Activated CD8-positive, alpha-beta memory T cell treated with anti-CD3 and anti-CD28 coated beads for 48 hours (primary cell): ENCODE data around the gene NOTCH1.
"Not testable (repeated sequence)": the region's sequence is repeated elsewhere in the genome, so short reads cannot be mapped to it uniquely, and the experiment has no call there.

Experiments used
- DNase-seq, 3 experiments: peaks; one replicate each; pipeline ENCODE4 v3.0.0-alpha.2; 2020; ENCODE audit warnings: low read depth in 2 of 3, low spot score in 2 of 3

Gene NOTCH1

DNA sequence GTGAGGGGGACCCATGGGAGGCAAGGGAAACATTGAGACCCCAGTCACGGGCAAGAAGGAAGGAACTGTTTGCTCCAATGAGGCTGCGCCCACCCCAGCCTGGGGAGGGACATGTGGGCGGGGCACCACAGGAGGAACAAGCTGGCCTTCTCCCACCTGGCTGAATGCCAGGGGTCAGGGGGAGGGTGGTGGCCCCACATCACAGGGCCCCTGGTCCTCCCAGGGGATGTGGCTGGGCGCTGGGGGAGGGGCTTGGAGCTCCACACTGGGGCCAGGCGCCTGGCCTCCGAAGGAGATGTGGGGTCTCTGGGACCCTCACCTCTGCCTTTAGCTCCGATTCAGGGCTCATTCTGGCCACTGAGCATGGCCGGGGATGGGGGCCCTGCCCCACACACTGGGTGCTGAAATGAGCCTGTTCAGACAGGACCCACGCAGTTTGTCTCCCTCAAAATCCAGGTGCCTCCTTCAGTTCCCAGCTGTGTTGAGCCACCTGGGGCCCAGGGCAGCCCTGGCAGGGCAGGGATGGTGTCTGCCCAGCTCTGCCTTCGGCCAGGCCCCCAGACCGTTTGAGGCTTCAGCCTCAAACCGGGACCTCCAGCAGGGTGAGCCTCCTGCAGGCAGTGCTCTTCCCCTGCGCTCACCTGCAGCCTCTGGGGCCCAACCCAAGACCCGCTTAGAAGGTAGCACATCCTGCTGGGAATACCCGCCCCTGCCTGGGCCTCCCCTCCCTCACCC, 33.2 kb upstream of the NOTCH1 start:
- DNase-seq, result no peak

DNA sequence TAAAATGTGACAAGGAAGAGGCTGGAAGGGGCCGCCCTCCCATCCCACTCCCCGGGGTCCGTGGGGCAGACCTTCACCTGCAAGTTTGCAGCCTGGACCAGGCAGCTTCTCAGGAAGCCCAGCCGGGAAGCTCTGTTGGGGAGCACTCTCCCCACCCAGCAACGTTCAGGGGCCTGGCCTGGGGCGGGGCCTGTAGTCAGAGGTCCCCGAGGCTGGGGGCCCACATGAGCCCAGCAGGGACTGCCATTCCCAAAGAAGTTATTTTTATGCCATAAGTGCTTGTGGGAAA, 32.7 kb upstream of the NOTCH1 start:
- DNase-seq, result no peak

DNA sequence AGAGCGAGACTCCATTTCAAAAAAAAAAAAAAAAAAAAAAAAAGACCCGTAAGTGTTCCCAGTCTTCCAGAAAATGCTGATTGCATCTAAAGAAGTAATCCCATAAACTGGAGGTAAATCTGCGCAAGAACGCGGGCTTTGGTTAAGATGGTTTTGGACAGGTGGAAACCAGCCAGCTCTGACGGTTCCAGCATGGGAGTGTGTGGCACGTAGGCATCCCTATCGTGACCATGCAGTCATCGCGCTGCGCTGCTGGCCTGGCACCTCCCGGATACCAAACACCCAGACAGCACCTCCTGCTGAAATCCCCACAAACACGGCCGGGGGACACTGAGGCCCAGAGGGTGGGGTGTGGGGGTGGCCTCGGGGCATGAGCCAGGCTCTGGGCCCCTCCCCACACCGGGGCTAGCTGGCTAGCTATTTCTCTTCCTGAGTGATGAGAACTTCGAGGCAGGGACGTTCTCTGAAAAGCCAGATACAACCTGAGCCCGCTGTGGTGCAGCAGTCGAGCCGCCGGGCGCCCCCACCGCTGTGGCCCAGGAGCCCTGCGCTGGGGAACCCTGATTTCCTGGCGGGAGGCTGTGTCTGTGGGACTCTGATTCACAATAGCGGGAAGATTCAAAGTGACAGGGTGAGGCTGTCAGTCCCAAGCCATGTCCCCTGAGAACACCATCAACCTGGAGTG, 32.2 kb upstream of the NOTCH1 start:
- no peak for DNase-seq

DNA sequence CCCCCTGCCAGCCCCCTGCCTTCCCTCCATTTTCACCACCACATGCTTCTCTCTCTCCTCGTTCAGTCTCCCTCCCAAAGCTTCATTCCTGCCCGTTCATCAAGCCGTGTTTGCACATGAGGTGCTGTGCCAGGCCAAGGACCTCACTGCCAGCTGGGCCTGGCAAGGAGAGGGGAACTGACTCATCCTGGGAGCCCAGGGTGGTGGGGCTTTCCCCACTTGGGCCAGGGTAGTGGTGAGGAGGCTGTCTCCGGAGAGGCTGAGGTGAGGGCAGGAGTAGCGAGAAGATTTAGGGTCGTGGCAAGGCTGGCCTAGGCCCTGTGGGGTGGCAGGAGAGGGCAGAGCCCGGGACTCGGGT, 30.4 kb upstream of the NOTCH1 start:
- DNase-seq, result no peak

DNA sequence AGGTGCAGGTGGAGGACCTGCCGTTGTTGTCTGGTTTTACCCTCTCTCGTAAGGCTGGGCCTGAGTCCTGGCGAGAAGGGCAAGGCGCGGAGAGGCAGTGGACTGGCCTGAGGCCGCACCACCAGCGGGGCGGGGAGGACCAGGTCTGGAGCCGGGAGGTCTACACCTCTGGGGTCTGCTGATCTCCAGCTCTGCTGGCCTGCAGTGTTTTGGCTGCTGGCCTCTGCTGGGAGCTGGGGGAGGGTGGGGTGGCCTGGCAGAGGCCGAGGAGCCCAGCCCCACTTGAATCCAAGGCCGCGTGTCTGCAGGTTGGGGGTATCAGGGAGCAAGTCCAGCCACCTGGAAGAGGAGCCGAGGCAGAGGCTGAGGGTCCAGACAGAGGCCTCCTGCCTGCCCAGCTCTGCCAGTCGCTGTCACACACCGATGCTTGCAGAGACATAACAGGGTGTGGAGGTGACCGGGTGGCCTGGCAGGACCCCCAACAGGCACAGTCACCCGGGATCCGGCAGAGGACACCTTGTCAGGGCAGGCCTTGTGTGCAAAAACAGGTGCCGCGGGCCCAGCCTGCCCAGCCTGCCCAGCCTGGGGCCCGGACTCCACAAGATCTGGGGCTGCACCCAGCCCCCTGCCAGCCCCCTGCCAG, 29.9 kb upstream of the NOTCH1 start:
- DNase-seq, result no peak

DNA sequence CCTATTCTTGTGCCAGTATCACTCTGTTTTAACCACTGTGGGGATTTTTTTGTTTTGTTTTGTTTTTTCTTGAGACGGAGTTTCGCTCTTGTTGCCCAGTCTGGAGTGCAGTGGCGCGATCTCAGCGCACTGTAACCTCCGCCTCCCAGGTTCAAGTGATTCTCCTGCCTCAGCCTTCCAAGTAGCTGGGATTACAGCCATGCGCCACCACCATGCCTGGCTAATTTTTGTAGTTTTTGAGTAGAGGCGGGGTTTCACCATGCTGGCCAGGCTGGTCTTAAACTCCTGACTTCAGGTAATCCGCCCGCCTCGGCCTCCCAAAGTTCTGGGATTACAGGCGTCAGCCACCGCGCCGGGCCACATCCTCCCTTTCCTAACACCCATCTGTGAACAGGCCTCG, 28.8 kb upstream of the NOTCH1 start:
- not testable (repeated sequence) for DNase-seq

DNA sequence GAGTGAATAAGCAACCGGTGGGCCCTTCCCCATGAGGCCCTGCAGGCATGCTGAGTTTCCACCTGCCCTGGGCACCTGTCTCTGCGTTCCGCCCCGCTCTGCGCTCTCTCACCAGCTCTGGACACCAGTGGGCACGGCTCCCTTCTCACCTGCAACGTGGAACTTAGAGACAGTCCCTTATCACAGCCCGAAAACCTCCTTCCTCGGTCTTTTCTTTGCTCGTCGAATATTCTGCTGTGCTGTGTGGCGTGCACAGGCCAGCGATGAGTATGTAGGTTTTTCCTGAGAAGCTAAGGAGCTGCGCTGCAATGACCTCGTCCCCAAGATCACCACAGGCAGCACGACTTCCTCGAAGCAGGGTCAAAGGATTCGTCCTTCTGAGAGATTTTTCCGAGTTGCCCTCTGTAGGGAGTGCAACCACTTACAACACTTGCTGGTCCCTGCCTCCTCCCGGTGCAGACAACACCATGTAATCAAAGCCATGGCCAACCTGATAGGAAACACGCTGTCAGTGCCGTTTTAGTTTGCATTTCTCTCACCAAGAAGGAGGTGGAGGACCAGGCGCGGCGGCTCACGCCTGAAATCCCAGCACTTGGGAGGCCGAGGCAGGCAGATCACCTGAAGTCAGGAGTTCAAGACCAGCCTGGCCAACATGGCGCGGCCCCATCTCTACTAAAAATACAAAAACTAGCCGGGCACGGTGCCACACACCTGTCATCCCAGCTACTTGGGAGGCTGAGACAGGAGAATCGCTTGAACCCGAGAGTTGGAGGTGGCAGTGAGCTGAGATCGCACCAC, 27.2 kb upstream of the NOTCH1 start:
- DNase-seq, result no peak

DNA sequence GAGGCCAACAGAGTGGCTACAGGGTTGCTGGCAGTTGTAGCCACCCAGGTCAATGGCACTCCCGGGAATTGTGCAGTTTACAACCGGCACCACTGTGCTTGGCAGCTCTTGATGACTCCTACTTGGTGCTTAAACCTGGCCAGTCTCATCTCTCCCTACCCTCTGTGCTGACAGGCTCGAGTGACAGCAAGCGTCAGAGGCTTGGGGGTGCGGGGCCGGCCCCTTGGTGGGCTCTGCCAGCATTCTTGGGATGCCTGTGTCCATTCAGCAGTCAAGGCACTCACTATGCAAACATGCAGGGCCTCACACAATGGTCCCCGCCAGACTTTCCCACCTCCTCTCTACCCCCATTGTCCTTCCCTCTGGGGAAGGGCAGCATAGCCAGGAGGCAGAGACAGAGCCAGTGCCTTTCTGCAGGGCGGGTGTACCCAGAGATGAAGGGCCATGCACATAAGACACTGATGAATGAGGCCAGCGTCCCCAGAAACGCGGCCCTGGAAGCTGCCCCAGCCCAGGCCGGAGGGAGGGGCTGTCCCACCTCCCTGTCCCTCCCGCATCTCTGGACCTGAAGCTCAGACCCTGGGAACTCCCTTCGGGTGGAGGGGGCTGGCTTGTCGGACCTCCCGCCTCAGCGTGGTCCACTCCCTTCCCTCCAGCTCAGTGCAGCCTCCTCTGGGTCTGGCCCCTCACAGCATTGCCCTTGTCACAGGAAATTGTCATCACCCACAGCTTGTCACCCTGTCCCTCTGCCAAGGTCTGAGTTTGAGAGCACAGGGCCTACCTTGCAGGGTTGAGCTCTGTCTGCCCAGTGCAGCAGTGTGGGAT, 26.4 kb upstream of the NOTCH1 start:
- DNase-seq, result no peak

DNA sequence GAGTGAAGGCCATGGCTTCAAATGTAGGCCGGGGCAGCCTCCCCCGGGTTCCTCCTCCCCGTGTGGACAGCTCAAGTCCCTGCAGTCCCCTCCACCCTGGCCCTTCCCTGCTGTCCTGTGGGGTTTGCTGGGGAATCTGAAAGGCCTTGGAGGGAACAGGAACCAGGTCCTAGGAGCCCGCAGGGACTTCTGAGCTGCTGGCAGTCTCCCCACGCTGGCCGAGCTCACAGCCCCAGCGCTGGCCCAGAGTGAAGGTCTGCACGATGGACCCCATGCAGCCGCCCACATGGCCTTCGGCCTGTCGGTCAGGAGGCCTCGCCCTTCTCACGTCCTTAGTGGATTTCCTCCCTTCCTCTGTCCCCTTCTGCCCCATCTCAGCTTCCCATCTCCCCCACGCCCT, 25.7 kb upstream of the NOTCH1 start:
- DNase-seq, result no peak

DNA sequence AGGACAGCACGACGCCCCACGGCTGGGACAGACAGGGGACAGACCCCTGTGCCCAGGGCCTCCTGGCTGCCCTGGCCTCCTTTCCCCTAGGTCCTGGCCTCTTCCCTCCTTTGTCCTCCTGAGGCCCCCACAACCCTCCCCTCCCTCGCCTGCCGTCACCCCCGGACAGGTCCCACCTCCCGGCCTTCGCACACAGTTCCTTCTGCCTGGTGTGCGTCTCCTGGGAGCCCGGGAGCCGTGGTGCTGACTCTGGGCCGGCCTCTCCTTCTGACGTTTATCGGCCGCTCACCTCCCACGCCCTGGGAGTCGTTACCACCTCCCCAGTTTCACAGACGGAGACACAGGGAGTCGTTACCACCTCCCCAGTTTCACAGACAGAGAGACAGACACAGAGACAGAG, 25.1 kb upstream of the NOTCH1 start:
- DNase-seq, result no peak

DNA sequence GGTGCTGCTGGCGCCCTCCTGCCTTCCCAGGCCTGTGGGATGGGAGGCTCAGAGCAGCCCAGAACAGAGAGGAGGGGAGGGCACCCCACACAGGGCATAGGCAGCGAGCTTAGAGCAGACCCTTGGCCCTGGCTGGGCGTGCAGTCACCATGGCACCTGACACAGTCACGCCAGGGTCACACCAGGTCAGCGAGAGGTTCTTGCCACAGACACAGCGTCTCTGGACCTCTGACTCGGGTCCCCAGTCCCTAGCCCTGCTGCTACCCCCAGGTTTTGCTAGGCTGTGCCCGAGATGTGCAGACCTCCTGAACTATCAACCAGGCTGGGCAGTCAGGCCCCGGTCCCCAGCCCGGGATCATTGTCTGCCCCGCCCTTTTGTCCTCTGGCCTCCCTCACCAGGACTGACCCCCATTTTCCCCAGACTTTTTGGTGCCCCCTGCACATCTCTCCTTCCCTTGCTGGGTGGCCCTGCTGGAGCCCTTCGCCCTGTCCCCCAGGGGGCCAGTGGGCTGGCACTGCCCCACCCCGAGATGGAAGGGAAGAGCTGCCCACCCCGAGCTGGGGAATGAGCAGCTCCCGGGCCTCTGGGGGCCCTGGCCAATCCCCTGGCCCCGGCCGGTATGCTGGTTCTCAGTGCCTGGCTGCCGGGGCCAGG, 24.5 kb upstream of the NOTCH1 start:
- no peak for DNase-seq

DNA sequence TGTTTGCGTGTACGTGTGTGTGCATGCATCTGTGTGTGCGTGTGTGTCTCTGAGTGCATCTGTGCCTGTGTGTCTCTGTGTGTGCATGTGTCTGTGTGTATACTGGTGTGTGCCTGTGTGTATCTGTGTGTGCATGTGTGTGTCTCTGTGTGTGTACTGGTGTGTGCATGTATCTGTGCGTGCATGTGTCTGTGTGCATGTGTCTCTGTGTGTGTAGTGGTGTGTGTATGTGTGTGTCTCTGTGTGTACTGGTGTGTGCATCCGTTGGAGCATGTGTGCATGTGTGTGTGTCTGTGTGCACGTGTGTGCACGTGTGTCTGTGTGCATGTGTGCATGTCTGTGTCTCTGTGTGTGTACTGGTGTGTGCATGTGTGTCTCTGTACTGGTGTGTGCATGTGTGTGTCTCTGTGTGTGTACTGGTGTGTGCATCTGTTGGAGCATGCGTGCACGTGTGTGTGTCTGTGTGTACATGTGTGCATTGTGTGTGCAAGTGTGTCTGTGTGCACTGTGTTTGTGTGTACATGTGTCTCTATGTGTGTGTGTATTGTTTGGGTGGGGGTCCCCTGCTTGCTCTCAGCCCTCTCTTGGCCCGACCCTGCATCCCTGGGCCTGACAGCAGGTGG, 23.8 kb upstream of the NOTCH1 start:
- no peak for DNase-seq

DNA sequence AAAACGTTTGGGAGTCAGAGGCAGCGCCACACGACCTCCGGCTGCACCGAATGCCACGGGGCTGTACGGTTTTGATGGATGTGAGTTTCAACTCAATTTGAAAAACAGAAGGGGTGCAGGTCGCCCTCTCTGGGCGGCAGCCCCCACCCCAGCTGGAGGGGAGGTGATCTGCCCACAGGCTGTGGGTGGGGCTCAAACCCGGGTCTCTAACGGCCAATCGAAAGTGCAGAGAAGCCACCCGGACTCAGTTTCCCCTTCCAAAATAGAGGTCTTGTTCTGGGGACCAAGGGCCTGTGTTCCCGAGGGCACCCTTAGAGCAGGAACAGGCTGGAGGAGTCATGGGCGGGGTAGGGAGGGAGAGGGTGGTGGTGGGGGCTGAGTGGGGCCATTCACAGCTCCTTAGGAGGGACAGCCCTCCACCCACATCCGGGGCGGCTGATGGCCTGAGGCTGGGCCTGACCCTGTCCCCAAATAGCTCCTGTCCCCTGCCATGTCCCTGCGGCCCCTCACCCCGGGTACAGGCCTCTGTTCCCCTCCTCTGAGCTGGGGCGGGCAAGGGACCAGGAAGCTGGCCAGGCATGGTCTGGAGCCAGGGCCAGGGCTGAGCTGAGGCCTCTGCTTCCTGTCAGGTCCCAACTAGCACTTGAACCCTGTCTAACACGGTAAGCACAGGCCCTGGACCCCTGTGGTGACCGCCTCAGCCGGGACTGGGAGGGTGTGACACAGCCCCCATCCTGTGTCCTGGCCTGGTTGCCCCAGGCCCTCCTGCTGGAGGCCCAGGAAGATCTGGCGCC, 22.6 kb upstream of the NOTCH1 start:
- no peak for DNase-seq

DNA sequence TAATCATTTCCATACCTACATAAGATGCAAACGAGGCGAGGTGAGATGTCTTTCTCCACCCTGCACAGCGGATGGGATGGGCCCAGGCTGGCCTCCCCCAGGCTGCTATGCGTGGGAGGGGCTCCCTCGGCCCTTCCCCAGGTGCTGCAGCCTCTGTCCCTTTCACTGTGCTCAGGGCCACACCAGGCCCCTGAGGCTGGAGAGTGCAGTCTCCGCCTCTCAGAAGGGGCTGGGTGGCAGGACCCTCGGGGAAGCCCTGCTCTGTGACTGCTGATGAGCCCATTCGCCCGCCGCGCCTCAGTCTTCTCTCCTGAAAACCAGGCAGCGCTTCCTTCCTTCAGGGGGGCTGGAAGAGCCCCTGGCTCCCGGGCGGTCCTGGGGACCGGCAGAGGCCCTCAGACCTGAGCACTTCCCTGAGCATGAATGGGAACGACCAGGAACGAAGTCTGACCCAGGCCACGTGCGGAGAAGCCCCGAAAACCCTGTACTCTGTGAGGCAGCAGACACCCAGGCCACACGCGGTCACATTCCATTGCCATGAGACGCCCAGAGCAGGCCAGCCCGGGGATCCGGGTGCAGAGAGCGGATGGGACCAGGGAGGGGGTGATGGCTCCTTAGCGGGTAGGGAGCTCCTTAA, 21.9 kb upstream of the NOTCH1 start:
- DNase-seq, result no peak

DNA sequence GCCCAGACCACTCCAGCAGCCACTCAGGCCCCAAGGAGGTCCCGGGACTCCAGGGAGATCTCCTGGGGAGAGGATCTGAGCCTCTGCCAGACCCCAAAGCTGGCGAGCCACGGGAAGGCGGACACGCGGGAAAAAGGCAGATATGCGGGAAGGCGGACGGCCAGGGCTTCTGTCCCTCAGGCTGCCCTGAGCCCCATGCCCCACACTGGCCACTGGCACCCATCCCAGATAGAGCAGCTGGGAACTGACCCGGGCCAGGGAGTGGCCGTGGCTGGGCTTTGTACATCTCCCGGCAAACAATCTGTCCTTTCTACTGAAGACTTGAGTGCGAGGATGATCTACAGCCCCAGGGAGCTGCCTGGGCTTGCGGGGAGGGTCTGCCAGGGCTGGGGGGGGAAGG, 21.1 kb upstream of the NOTCH1 start:
- no peak for DNase-seq

DNA sequence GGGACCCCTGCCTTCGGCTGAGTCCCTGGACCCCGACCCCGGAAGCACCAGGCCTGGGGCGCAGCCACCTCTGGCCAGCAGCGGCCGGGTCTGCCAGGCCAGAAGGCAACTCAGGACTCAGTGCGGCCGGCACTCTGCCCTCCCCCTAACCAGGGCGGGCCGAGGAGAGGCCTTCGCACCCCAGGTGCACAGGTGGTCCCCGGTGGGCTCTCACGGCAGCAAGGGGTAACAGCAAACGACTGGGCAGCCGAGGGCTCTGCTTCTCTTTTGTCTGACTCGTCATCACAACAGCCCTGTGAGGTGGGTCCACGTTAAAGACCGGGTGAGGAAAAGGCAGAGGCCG, 20.7 kb upstream of the NOTCH1 start:
- no peak for DNase-seq

DNA sequence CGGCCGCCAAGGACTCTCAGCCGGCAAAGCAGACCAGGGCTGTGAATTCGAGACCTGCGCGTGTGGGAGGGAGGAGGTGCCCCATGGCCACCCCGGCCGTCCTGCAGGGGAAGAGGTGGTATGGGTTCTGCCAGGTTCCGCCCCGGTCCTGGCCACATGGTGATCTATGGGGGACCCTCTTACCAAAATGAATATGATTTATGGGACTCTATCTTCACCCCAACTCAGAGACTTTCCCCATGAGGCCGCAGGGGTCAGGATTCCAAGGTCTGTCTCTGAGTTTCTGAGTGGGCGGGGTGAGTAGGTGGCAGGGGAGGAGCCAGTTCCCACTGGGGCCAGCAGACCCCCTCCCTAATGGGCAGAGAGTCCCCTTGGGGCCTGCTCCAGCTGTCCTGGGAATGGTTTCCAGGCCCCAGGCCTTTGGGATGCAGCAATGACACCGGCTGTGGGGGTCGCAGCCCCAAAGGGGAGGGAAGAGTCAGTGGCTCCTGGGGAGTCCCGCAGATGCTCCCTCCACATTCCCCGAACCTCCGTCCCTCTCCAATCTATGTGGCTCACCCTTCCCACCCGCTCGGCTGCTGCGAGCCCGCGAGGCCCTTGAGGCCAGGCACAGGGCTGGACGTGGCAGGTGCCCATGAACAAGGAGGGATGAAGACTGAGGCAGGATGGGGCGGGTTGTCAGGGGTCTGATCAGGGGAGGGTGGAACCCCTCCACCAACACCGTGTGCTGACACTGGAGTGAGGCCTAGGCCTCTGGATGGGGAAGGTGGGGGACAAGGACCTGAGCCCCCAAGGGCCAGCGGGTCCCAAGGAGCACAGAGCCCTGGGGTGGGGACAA, 20.1 kb upstream of the NOTCH1 start:
- DNase-seq, result no peak

DNA sequence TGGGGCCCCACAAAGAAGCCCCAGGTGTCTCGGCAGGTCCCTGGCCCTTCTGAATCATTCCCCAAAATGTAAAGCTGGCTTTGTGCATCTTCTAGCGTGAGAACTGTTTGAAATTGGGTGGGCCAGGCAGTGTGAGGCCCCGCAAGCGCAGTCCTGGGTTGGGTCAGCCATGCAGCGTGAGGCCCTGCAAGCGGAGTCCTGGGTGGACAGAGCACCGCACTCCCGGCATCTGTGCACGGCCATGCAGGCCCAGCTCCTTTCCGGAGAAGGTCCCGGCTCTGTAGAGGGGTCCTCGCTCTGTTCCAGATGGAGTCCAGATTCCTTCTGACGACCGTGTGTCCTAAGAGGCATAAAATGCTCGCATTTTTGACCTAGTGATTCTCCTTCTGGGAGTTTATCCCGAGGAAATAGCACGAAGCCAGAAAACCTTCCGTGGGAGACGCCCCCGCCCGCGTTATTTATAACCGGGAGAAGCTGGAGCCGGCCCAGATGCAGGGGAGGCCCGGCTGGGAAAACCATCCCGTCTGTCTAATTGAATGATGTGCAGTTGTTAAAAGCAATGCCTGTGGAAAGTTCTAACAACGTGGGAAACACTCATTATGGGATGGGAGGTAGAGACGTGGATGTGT, 19.4 kb upstream of the NOTCH1 start:
- no peak for DNase-seq
